Measurements from ENCODE around the gene HOXD3.

Gene HOXD3

GRCh38 chr2:176184749-176185148 lies 27.6 kb downstream of the HOXD3 start:
- DNase-seq, result no peak

- DNase-seq, result no peak
These were observed 28.9 kb downstream of the HOXD3 start for GRCh38 chr2:176186024-176186423.

GRCh38 chr2:176187200-176187898 lies 30.2 kb downstream of the HOXD3 start:
- no peak for DNase-seq

GRCh38 chr2:176187899-176188773 lies 31.0 kb downstream of the HOXD3 start, which contains the start of gene HOXD1:
Gene HOXD1, plus strand, starts transcription at chr2:176188668. Its CDS starts 134 bp downstream, at chr2:176188802.
- peak; percentile 48 for DNase-seq

- DNase-seq, result no peak
These were observed 31.9 kb downstream of the HOXD3 start for GRCh38 chr2:176188774-176189680.

- no peak for DNase-seq
These were observed 32.9 kb downstream of the HOXD3 start for GRCh38 chr2:176189681-176190641.

- DNase-seq, result no peak
These were observed 35.2 kb downstream of the HOXD3 start for GRCh38 chr2:176192351-176192750.

- DNase-seq, result no peak
These were observed 35.9 kb downstream of the HOXD3 start for GRCh38 chr2:176193048-176193447.

GRCh38 chr2:176199902-176200301 lies 42.8 kb downstream of the HOXD3 start:
- DNase-seq, result no peak

- no peak for DNase-seq
These were observed 43.9 kb downstream of the HOXD3 start for GRCh38 chr2:176200971-176201370.

- no peak for DNase-seq
These were observed 45.4 kb downstream of the HOXD3 start for GRCh38 chr2:176202491-176202890.

- no peak for DNase-seq
These were observed 48.0 kb downstream of the HOXD3 start for GRCh38 chr2:176205126-176205525.

GRCh38 chr2:176206136-176206535 lies 49.0 kb downstream of the HOXD3 start:
- peak; percentile 86 for DNase-seq

GRCh38 chr2:176206682-176207081 lies 49.6 kb downstream of the HOXD3 start:
- peak; percentile 97 for DNase-seq

GRCh38 chr2:176211110-176211509 lies 54.0 kb downstream of the HOXD3 start:
- no peak for DNase-seq

- no peak for DNase-seq
These were observed 55.2 kb downstream of the HOXD3 start for GRCh38 chr2:176212276-176212675.

GRCh38 chr2:176213406-176213805 lies 56.3 kb downstream of the HOXD3 start:
- no peak for DNase-seq

Data from fibroblast of upper back skin (primary cell).